HFF-Myc (cell line): ENCODE data around the gene WFDC5.
"Not testable (repeated sequence)": the region's sequence is repeated elsewhere in the genome, so short reads cannot be mapped to it uniquely, and the experiment has no call there.

ENCODE experiments used
- DNase-seq: peaks from one replicate; pipeline ENCODE4 v3.0.0-alpha.2; 2011; ENCODE audit warnings: low read depth; ENCODE audit errors: extremely low read depth
- H3K4me3 ChIP-seq: replicated peaks from 2 replicates; pipeline ENCODE4 v1.5.1; 2011; ENCODE audit warnings: low read depth, mild to moderate bottlenecking, control low read depth, low read length
- TF ChIP-seq, protein P1 (sequence below): IDR thresholded peaks from 2 replicates; pipeline ENCODE4 v1.5.1; 2012; ENCODE audit warnings: mild to moderate bottlenecking, low read depth, low read length, control low read depth; ENCODE audit errors: missing control alignments

Gene WFDC5, protein sequence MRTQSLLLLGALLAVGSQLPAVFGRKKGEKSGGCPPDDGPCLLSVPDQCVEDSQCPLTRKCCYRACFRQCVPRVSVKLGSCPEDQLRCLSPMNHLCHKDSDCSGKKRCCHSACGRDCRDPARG

DNA sequence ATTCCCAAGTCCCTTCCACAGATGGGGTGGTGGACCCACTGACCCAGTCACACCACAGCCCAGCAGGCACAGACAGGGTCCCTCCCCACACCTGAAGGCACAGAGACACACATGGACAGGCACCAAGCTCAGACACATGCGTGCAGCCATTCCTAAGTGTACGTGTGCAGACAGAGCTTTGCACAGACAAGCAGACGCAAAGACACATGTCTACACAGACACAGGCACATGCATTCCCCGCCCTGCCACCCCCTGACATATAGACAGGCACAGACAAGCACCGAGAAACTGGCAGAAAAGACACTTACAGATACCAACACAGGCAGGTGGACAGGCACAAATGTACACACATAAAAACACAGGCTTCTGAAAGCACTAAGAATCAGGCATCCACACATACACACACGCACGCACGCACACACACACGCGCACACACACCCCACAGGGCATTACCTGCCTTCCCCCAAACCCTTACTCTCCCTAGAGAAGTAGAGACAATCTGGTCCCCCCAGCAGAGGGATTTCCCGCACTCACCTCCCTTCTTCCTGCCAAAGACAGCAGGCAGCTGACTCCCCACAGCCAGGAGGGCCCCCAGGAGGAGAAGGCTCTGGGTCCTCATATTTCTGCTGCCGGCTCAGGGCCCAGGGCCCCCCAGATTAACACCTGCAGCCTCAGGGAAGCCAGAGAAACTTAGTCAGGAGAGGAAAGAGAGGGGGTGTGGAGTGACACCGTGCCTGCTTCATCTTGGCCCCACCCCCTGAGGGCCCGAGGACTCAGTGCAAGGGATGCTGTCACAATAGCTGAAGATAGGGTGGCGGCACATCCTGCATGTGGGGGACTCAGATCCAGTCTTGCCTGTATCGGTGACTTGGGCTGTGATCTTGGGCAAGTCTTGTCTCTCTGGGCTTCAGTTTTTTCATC lies at the start of gene WFDC5:
Gene WFDC5 (minus strand): TSS at position 710 of the 921 bp plus-strand sequence. CDS start 91 bp downstream, at position 619.
- TF ChIP-seq, protein P1, sequence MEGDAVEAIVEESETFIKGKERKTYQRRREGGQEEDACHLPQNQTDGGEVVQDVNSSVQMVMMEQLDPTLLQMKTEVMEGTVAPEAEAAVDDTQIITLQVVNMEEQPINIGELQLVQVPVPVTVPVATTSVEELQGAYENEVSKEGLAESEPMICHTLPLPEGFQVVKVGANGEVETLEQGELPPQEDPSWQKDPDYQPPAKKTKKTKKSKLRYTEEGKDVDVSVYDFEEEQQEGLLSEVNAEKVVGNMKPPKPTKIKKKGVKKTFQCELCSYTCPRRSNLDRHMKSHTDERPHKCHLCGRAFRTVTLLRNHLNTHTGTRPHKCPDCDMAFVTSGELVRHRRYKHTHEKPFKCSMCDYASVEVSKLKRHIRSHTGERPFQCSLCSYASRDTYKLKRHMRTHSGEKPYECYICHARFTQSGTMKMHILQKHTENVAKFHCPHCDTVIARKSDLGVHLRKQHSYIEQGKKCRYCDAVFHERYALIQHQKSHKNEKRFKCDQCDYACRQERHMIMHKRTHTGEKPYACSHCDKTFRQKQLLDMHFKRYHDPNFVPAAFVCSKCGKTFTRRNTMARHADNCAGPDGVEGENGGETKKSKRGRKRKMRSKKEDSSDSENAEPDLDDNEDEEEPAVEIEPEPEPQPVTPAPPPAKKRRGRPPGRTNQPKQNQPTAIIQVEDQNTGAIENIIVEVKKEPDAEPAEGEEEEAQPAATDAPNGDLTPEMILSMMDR, result no peak
- DNase-seq, result no peak
- H3K4me3 ChIP-seq, result no peak within 1 kb of the TSS

DNA sequence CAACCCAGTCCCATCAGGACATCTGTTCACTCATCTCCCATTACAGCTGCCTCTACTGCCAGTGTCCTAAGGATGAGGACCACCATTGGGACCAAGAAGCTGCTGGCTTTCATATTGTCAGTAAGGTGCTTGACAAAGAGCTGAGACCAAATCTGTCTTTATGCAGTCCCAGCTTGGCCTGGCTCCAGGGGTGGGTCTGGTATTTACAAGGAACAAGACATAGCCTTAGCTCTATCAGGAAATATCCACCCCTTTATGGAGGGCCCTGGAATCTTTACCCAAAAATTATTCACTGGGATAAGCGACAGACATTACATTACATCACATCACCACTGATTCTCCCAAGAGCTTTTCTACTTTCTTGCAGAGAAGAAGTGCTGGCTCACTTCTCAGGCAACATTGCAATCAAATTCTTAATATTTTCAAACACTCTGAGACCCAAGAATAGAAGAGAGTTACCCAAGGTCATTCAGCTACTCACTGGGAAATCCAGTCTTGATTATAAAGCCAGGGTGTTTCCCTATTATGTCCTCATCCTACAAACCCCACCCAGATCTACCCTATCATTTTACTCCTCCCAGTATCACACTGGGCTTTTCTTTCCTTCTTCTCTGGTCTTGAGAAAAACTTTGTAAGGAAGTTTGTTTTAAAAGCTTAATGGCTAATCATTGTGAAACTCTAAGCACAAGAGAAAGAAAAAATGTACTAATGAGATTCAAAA lies 48.3 kb upstream of the WFDC5 start:
- DNase-seq, result no peak
- TF ChIP-seq, protein P1, result no peak

DNA sequence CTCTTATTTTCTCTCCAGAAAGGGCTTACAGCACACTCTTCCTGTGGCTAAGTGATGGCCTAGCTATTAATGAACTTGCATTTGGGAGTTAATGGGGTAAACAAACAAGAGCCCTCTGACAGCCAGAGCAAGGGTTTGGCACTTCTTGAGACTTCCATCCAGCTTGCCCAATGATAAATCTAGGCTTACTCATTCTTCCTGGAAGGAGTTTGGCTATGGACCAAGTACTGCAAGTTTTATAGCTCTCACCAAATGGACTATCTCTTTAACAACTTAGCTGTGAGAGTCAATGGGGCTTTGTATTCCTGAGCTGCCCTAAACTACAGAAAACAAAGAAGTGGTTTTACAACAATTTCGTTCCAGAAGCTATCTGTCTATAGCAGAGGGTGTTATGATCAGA lies 43.0 kb upstream of the WFDC5 start:
- TF ChIP-seq, protein P1, result no peak
- H3K4me3 ChIP-seq, result no peak overlapping the region
- peak; percentile 61 for DNase-seq

More for the DNA sequence above, 48.3 kb upstream of the WFDC5 start:
- H3K4me3 ChIP-seq, result no peak overlapping the region

DNA sequence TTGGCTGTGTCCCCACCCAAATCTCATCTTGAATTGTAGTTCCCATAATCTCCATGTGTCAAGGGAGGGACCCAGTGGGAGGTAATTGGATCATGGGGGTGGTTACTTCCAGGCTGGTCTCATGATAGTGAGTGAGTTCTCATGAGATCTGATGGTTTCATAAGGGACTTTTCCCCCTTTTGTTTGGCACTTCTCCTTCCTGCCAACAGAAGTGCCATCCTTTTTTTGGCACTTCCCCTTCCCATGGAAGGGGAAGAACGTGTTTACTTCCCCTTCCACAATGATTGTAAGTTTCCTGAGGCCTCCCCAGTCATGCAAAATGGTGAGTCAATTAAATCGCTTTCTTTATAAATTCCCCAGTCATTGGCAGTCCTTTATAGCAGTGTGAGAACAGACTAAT lies 41.7 kb upstream of the WFDC5 start:
- DNase-seq, result no peak
- TF ChIP-seq, protein P1, result no peak
- no peak overlapping the region for H3K4me3 ChIP-seq

DNA sequence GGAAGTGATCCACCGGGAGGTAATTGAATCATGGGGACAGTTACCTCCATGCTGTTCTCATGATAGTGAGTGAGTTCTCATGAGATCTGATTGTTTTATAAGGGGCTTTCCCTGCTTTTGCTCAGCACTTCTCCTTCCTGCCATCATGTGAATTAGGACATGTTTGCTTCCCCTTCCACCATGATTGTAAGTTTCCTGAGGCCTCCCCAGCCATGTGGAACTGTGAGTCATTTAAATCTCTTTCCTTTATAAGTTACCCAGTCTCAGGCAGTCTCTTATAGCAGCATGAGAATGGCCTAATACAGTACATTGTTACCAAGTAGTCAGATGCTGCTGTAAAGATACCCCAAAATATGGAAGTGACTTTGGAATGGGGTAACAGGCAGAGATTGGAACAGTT lies 39.8 kb upstream of the WFDC5 start:
- DNase-seq, result not testable (repeated sequence)

DNA sequence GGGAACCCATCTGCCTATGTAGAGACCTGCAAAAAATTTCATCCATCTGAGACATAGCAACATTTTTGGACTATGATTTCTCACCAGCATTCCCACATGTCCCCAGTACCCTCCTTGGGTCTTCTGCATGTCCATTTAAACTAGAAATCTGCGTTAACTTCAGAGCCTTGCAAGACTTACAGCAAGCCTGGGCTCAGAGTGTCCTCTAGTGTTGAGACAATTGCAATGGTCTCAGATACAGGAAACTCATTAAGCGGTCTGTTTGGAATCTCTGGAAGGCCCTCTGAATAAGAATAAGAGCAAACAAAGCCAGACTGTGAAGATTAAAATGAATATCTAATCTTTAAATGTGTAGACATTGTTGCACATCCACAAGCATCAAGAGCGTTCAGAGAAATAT lies 39.2 kb upstream of the WFDC5 start:
- TF ChIP-seq, protein P1, result no peak
- H3K4me3 ChIP-seq, result no peak overlapping the region
- DNase-seq, result no peak

More for the DNA sequence above, 39.8 kb upstream of the WFDC5 start:
- not testable (repeated sequence) for H3K4me3 ChIP-seq

DNA sequence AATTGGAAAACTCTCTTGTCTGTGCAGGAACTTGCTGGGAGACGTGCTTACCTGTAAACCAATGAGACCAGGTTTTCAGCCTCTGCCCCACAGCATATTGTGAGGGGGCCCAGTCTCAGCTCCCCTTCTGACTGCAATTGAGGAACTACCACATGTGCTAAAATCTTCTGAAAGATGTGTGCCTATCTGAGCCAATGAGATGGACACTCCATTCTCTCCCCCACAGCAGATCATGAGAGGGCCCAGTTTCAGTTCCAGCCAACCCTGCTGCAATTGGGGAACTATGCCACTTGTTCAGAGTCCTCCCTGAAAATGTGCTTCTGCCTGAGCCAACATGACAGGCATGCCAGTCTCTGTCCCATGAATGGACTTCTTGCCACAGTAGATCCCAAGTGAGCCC lies 38.8 kb upstream of the WFDC5 start:
- TF ChIP-seq, protein P1, result no peak
- no peak overlapping the region for H3K4me3 ChIP-seq
- no peak for DNase-seq
